Neuronal stem cell (in vitro differentiated cells): ENCODE measurements around the gene FBLN7.

Experiments
- DNase-seq: peaks from one replicate; pipeline ENCODE4 v3.0.0-alpha.2; 2013; ENCODE audit warnings: low spot score
- H2AFZ ChIP-seq: one replicate; pipeline ENCODE4 v1.6.1; 2013; ENCODE audit warnings: mild to moderate bottlenecking, low read length, inconsistent platforms
- H2AK5ac ChIP-seq: 2 replicates; pipeline ENCODE4 v1.6.1; 2013; ENCODE audit warnings: low read depth, mild to moderate bottlenecking, inconsistent platforms, low read length, moderate library complexity, mixed read lengths
- H2BK120ac ChIP-seq: 2 replicates; pipeline ENCODE4 v1.6.1; 2013; ENCODE audit warnings: low read depth, mild to moderate bottlenecking, inconsistent platforms, low read length, moderate library complexity, mixed read lengths
- H2BK12ac ChIP-seq: one replicate; pipeline ENCODE4 v1.6.1; 2013; ENCODE audit warnings: low read length, inconsistent platforms
- H2BK15ac ChIP-seq: 2 replicates; pipeline ENCODE4 v1.6.1; 2013; ENCODE audit warnings: mild to moderate bottlenecking, low read length, inconsistent platforms, mixed read lengths
- H2BK5ac ChIP-seq: one replicate; pipeline ENCODE4 v1.6.1; 2013; ENCODE audit warnings: inconsistent platforms, mild to moderate bottlenecking, low read length, moderate library complexity
- H3K14ac ChIP-seq: one replicate; pipeline ENCODE4 v1.6.1; 2013; ENCODE audit warnings: low read length, inconsistent platforms
- H3K18ac ChIP-seq: 2 replicates; pipeline ENCODE4 v1.6.1; 2013; ENCODE audit warnings: low read length, inconsistent platforms
- H3K23ac ChIP-seq: 2 replicates; pipeline ENCODE4 v1.6.1; 2013; ENCODE audit warnings: low read depth, mild to moderate bottlenecking, mixed read lengths, low read length, inconsistent platforms; ENCODE audit not compliant: poor library complexity
- H3K27ac ChIP-seq: replicated peaks from 3 replicates; pipeline ENCODE4 v1.5.1; 2013; ENCODE audit warnings: low read length, inconsistent platforms
- H3K27me3 ChIP-seq, 3 experiments: 2 replicates each; pipeline ENCODE4 v1.6.1; 2013; ENCODE audit warnings: low read length in 3 of 3, mild to moderate bottlenecking in 2 of 3, inconsistent platforms in 1 of 3, low read depth in 1 of 3, mixed read lengths in 1 of 3, moderate library complexity in 1 of 3; ENCODE audit not compliant: control insufficient read depth in 3 of 3, insufficient read depth in 3 of 3
- H3K36me3 ChIP-seq, 2 donors: replicated peaks in 1 of 2; 2 replicates each; pipeline ENCODE4 v1.6.1; 2013; ENCODE audit warnings: low read length in 2 of 2; ENCODE audit not compliant: control insufficient read depth in 2 of 2, insufficient read depth in 2 of 2
- H3K4ac ChIP-seq: 2 replicates; pipeline ENCODE4 v1.6.1; 2013; ENCODE audit warnings: inconsistent platforms, mild to moderate bottlenecking, low read length, moderate library complexity
- H3K4me1 ChIP-seq, 2 donors: 1 replicate in 1 of 2; 2 replicates in 1 of 2; pipeline ENCODE4 v1.6.1; 2013; ENCODE audit warnings: low read length in 2 of 2, low read depth in 1 of 2; ENCODE audit not compliant: control insufficient read depth in 2 of 2, insufficient read depth in 1 of 2
- H3K4me2 ChIP-seq: one replicate; pipeline ENCODE4 v1.6.1; 2013; ENCODE audit warnings: mild to moderate bottlenecking, low read length, inconsistent platforms; ENCODE audit not compliant: insufficient read depth, poor library complexity, severe bottlenecking
- H3K4me3 ChIP-seq, 2 donors: 2 replicates each; pipeline ENCODE4 v1.5.1; 2013; ENCODE audit warnings: low read length in 2 of 2, mild to moderate bottlenecking in 2 of 2, inconsistent platforms in 1 of 2, moderate library complexity in 1 of 2
- H3K79me1 ChIP-seq: one replicate; pipeline ENCODE4 v1.6.1; 2013; ENCODE audit warnings: low read depth, mild to moderate bottlenecking, inconsistent platforms, low read length, moderate library complexity
- H3K9ac ChIP-seq: one replicate; pipeline ENCODE4 v1.6.1; 2013; ENCODE audit warnings: mild to moderate bottlenecking, low read depth, low read length, inconsistent platforms; ENCODE audit not compliant: poor library complexity
- H3K9me3 ChIP-seq, 2 donors: replicated peaks in 1 of 2; 2 replicates each; pipeline versions ENCODE3 to v1.6.1; 2013; ENCODE audit warnings: low read length in 2 of 2, mild to moderate bottlenecking in 2 of 2, inconsistent platforms in 1 of 2, low read depth in 1 of 2, mixed read lengths in 1 of 2, moderate library complexity in 1 of 2; ENCODE audit not compliant: control insufficient read depth in 2 of 2, insufficient read depth in 1 of 2
- H4K8ac ChIP-seq: one replicate; pipeline ENCODE4 v1.6.1; 2013; ENCODE audit warnings: low read depth, mild to moderate bottlenecking, inconsistent platforms, low read length, moderate library complexity
- H4K91ac ChIP-seq: one replicate; pipeline ENCODE4 v1.6.1; 2013; ENCODE audit warnings: low read length, low read depth, mild to moderate bottlenecking, inconsistent platforms; ENCODE audit not compliant: poor library complexity
- WGBS, 2 donors: extraction: QIAGEN DNeasy Blood & Tissue Kit; methylation state at CpG; one replicate each; pipeline ENCODE4 v1.1.7; 2013; ENCODE audit warnings: missing lambda C conversion rate in 2 of 2, mixed read lengths in 1 of 2; ENCODE audit not compliant: insufficient read length in 2 of 2, insufficient replicate concordance in 1 of 2; ENCODE audit errors: extremely low coverage in 2 of 2; 5-methylcytosine and 5-hydroxymethylcytosine counted together

Gene FBLN7

GRCh38 chr2:112149866-112150435, 11.8 kb downstream of the FBLN7 start:
- no peak for DNase-seq
- Histone ChIP-seq H2BK120ac (no peak overlapping the region), H3K9ac (no peak overlapping the region), H3K79me1 (peaks cover 4% of the 10 kb centered on the region), H2BK12ac (no peak overlapping the region), H3K4ac (no peak overlapping the region), H3K18ac (no peak overlapping the region), H3K27me3 (no peaks in the 10 kb centered on the region), H3K27ac (no peak overlapping the region), H4K91ac (no peak overlapping the region), H3K36me3 (peaks cover 0 to 21% of the 10 kb centered on the region in 2 donors), H3K4me1 (peaks cover 7 to 21% of the 10 kb centered on the region in 2 donors), H3K4me3 (no peak overlapping the region), H2BK15ac (no peak overlapping the region), H3K14ac (no peak overlapping the region), H3K4me2 (no peak overlapping the region), H3K23ac (no peak overlapping the region), H4K8ac (no peak overlapping the region), H2BK5ac (no peak overlapping the region), H2AK5ac (no peak overlapping the region), H2AFZ (no peak overlapping the region), H3K9me3 (no peaks in the 10 kb centered on the region)
- no CpG with 5 or more reads among the region's 7 CpGs for WGBS, 2 donors

- Histone ChIP-seq H4K8ac (no peak overlapping the region), H3K4ac (no peak overlapping the region), H3K4me1 (peaks cover 7 to 25% of the 10 kb centered on the region in 2 donors), H4K91ac (no peak overlapping the region), H2AK5ac (no peak overlapping the region), H3K36me3 (peaks cover 0 to 23% of the 10 kb centered on the region in 2 donors), H2AFZ (no peak overlapping the region), H3K9me3 (no peaks in the 10 kb centered on the region), H3K27ac (no peak overlapping the region), H2BK5ac (no peak overlapping the region), H3K27me3 (no peaks in the 10 kb centered on the region), H2BK15ac (no peak overlapping the region), H2BK120ac (no peak overlapping the region), H3K79me1 (peaks cover 4% of the 10 kb centered on the region), H3K23ac (no peak overlapping the region), H2BK12ac (no peak overlapping the region), H3K14ac (no peak overlapping the region), H3K18ac (no peak overlapping the region), H3K9ac (no peak overlapping the region), H3K4me2 (no peak overlapping the region), H3K4me3 (no peak overlapping the region)
- DNase-seq, result no peak
- WGBS, 2 donors, result no CpG with 5 or more reads among the region's 5 CpGs
Measured at GRCh38 chr2:112150447-112150846, 12.3 kb downstream of the FBLN7 start.

- Histone ChIP-seq H3K36me3 (peaks cover 0 to 23% of the 10 kb centered on the region in 2 donors), H2AFZ (no peak overlapping the region), H3K79me1 (peaks cover 7% of the 10 kb centered on the region), H2BK12ac (no peak overlapping the region), H3K9ac (no peak overlapping the region), H4K8ac (no peak overlapping the region), H3K4ac (no peak overlapping the region), H2BK120ac (no peak overlapping the region), H3K4me2 (no peak overlapping the region), H3K9me3 (no peaks in the 10 kb centered on the region), H4K91ac (no peak overlapping the region), H2BK5ac (no peak overlapping the region), H3K4me3 (no peak overlapping the region), H3K18ac (peak overlapping the region; percentile 62), H3K4me1 (peaks cover 7 to 29% of the 10 kb centered on the region in 2 donors), H3K27me3 (no peaks in the 10 kb centered on the region), H2BK15ac (no peak overlapping the region), H3K23ac (no peak overlapping the region), H3K14ac (no peak overlapping the region), H2AK5ac (no peak overlapping the region), H3K27ac (no peak overlapping the region)
- no peak for DNase-seq
- no CpG with 5 or more reads among the region's 11 CpGs for WGBS, 2 donors
Measured at GRCh38 chr2:112150851-112151250, 12.7 kb downstream of the FBLN7 start.

- peak overlapping the region; percentile 6 for H3K18ac ChIP-seq
- no peak overlapping the region for H3K27ac ChIP-seq
- peaks cover 7 to 33% of the 10 kb centered on the region in 2 donors for H3K4me1 ChIP-seq
- no peak overlapping the region for H3K4me3 ChIP-seq
- H4K8ac ChIP-seq, result no peak overlapping the region
- WGBS, 2 donors, result no CpG with 5 or more reads among the region's 5 CpGs
- H3K23ac ChIP-seq, result no peak overlapping the region
- no peak overlapping the region for H3K14ac ChIP-seq
- H3K36me3 ChIP-seq, result peaks cover 0 to 23% of the 10 kb centered on the region in 2 donors
- no peak overlapping the region for H2BK5ac ChIP-seq
- peaks cover 8% of the 10 kb centered on the region for H3K79me1 ChIP-seq
- H3K9me3 ChIP-seq, result no peaks in the 10 kb centered on the region
- no peak overlapping the region for H3K4me2 ChIP-seq
- no peak overlapping the region for H4K91ac ChIP-seq
- no peak overlapping the region for H2AK5ac ChIP-seq
- no peak for DNase-seq
- no peak overlapping the region for H2BK12ac ChIP-seq
- H3K27me3 ChIP-seq, result no peaks in the 10 kb centered on the region
- H2BK15ac ChIP-seq, result no peak overlapping the region
- H2BK120ac ChIP-seq, result no peak overlapping the region
- no peak overlapping the region for H3K9ac ChIP-seq
- H2AFZ ChIP-seq, result no peak overlapping the region
- H3K4ac ChIP-seq, result no peak overlapping the region
Measured at GRCh38 chr2:112151271-112151670, 13.1 kb downstream of the FBLN7 start.
